Endothelial cell of umbilical vein (primary cell): Measurements from ENCODE around the gene SERPINI1. TPM values are rescaled to one million over a fixed set of nuclear protein-coding genes. Genes with fewer than 3 reads are reported as not detected.

Experiments used
- BruUV-seq: library from RNA; stranded (reverse); fragments of 400-500 nt; replicated peaks from 2 replicates; lab custom pipeline; 2021; lab: Mats Ljungman, UMichigan
- CTCF ChIA-PET: fragments of 300-600, 350-600 bp; sonication (Branson Sonifier 250); formaldehyde crosslinking; loops from one replicate; lab custom pipeline; 2021; ENCODE audit warnings: antibody characterized with exemption, inconsistent platforms; lab: Charles Lee
- POLR2A ChIA-PET: fragments of 300-600, 350-600 bp; sonication (Branson Sonifier 250); formaldehyde crosslinking; loops from one replicate; lab custom pipeline; 2021; ENCODE audit warnings: antibody characterized with exemption, inconsistent platforms; lab: Charles Lee
- DNase-seq: peaks from one replicate; pipeline ENCODE4 v3.0.0-alpha.2; 2011; ENCODE audit warnings: low read depth, low spot score
- FAIRE-seq: peaks from 2 replicates; lab custom pipeline; 2011; peaks lifted over from hg19 to GRCh38; lab: Jason Lieb, UNC
- H2AFZ ChIP-seq: 2 replicates; pipeline ENCODE4 v1.6.0; 2012; ENCODE audit warnings: low read depth, low read length, control low read depth, inconsistent platforms
- H3K27ac ChIP-seq: 2 replicates; pipeline ENCODE4 v1.5.1; 2011; ENCODE audit warnings: low read depth, mild to moderate bottlenecking, control low read depth, low read length, moderate library complexity; ENCODE audit not compliant: insufficient read depth
- H3K27me3 ChIP-seq, 2 experiments: 2 replicates each; pipeline versions ENCODE4 v1.6.0 to v1.6.1; 2011; ENCODE audit warnings: low read length in 2 of 2, mixed read lengths in 1 of 2; ENCODE audit not compliant: control insufficient read depth in 2 of 2, insufficient read depth in 2 of 2
- H3K36me3 ChIP-seq, 2 experiments: 2 replicates in 1 of 2; 3 replicates in 1 of 2; pipeline ENCODE4 v1.5.1; 2011; ENCODE audit warnings: low read length in 2 of 2, mild to moderate bottlenecking in 1 of 2, moderate library complexity in 1 of 2; ENCODE audit not compliant: control insufficient read depth in 2 of 2, insufficient read depth in 2 of 2; ENCODE audit errors: extremely low read depth in 1 of 2
- H3K4me1 ChIP-seq: 3 replicates; pipeline ENCODE4 v1.5.1; 2011; ENCODE audit warnings: mild to moderate bottlenecking, low read length; ENCODE audit not compliant: control insufficient read depth, insufficient read depth; ENCODE audit errors: extremely low read depth
- H3K4me2 ChIP-seq: 2 replicates; pipeline ENCODE4 v1.6.1; 2011; ENCODE audit warnings: low read length, control low read depth, mixed read lengths; ENCODE audit not compliant: insufficient read depth
- H3K4me3 ChIP-seq, 3 experiments: fragments of 200-600 bp in 1 of 3; sonication (generic), shearing (Covaris generic) in 1 of 3; replicated peaks in 1 of 3; 2 replicates each; pipeline ENCODE4 v1.5.1; 2011 to 2016; ENCODE audit warnings: control low read depth in 3 of 3, low read length in 3 of 3, mild to moderate bottlenecking in 2 of 3, inconsistent platforms in 1 of 3, low read depth in 1 of 3, moderate library complexity in 1 of 3; ENCODE audit not compliant: insufficient read depth in 1 of 3
- H3K79me2 ChIP-seq: 2 replicates; pipeline ENCODE4 v1.6.0; 2012; ENCODE audit warnings: low read length, inconsistent platforms; ENCODE audit not compliant: control insufficient read depth, insufficient read depth
- H3K9ac ChIP-seq: replicated peaks from 2 replicates; pipeline ENCODE3; 2011; ENCODE audit warnings: low read length, control low read depth; ENCODE audit not compliant: insufficient read depth; ENCODE audit errors: extremely low read depth
- H3K9me1 ChIP-seq: replicated peaks from 3 replicates; pipeline ENCODE4 v1.6.0; 2011; ENCODE audit warnings: mild to moderate bottlenecking, low read length; ENCODE audit not compliant: control insufficient read depth, insufficient read depth; ENCODE audit errors: extremely low read depth
- H3K9me3 ChIP-seq: replicated peaks from 2 replicates; pipeline ENCODE4 v1.5.1; 2012; ENCODE audit warnings: low read length, inconsistent platforms; ENCODE audit not compliant: control insufficient read depth, insufficient read depth
- H4K20me1 ChIP-seq: replicated peaks from 2 replicates; pipeline ENCODE3; 2011; ENCODE audit warnings: mild to moderate bottlenecking, low read length; ENCODE audit not compliant: control insufficient read depth, insufficient read depth; ENCODE audit errors: extremely low read depth
- EZH2 ChIP-seq: IDR thresholded peaks from 2 replicates; pipeline ENCODE4 v1.6.1; 2012; ENCODE audit warnings: borderline replicate concordance, low read depth, mild to moderate bottlenecking, moderate library complexity, low read length, inconsistent platforms; ENCODE audit not compliant: severe bottlenecking
- GATA2 ChIP-seq: IDR thresholded peaks from 2 replicates; pipeline ENCODE4 v1.7.0; 2011; ENCODE audit warnings: low read depth, mild to moderate bottlenecking, moderate library complexity, mixed read lengths, low read length; ENCODE audit not compliant: insufficient read length, insufficient read depth
- JUN ChIP-seq: IDR thresholded peaks from 2 replicates; pipeline ENCODE4 v1.6.1; 2011; ENCODE audit warnings: borderline replicate concordance, low read depth; ENCODE audit not compliant: insufficient read length, insufficient read depth
- POLR2A ChIP-seq: IDR thresholded peaks from 2 replicates; pipeline ENCODE4 v1.6.1; 2012; ENCODE audit warnings: low read depth, mild to moderate bottlenecking, control low read depth, low read length
- POLR2AphosphoS5 ChIP-seq: IDR thresholded peaks from 2 replicates; pipeline ENCODE4 v1.6.1; 2012; ENCODE audit warnings: low read depth, mild to moderate bottlenecking, control low read depth, low read length, moderate library complexity; ENCODE audit not compliant: insufficient read depth
- dilution Hi-C: fragments of 300-500 bp; cut with MboI; formaldehyde crosslinking; loops from one replicate; pipeline ENCODE4 v1.15.0; 2019; ENCODE audit warnings: low sequenced_read_pairs; ENCODE audit not compliant: extremely low pct_ligation_motif_present
- intact Hi-C: fragments of 100-400 bp; cut with micrococcal nuclease; formaldehyde crosslinking; loops from one replicate; pipeline ENCODE4 v1.10.0; 2022
- polyA plus RNA-seq, 4 experiments: library from polyadenylated mRNA; depleted of rRNA in 3 of 4; stranded (reverse) in 3 of 4; unstranded in 1 of 4; fragments of >200 nt; gene quantifications; 2 replicates each; pipeline versions ENCODE4 v1.2.1 to v1.2.3, GENCODE V29; 2011 to 2012; ENCODE audit warnings: missing spikeins in 1 of 4
- total RNA-seq: library from RNA; stranded (reverse); gene quantifications from 2 replicates; pipeline ENCODE4 v1.2.3, GENCODE V29; 2021
- TF ChIP-seq, protein P1 (sequence below), 2 donors: IDR thresholded peaks; 1 replicate in 1 of 2; 2 replicates in 1 of 2; pipeline ENCODE4 v1.5.1; 2011; ENCODE audit warnings: low read length in 2 of 2, mild to moderate bottlenecking in 2 of 2, moderate library complexity in 2 of 2, control low read depth in 1 of 2, inconsistent platforms in 1 of 2, low read depth in 1 of 2; ENCODE audit not compliant: insufficient read depth in 1 of 2; ENCODE audit errors: extremely low read depth in 1 of 2
- TF ChIP-seq, protein P2 (sequence below): IDR thresholded peaks from 2 replicates; pipeline ENCODE4 v1.6.1; 2011; ENCODE audit not compliant: insufficient read depth, insufficient read length

Gene SERPINI1
- total and polyA plus RNA-seq, 2 donors (not counting 3 experiments of a cell fraction or from before 2014, with no cell fraction given), result 0.22 to 0.28 TPM

DNA sequence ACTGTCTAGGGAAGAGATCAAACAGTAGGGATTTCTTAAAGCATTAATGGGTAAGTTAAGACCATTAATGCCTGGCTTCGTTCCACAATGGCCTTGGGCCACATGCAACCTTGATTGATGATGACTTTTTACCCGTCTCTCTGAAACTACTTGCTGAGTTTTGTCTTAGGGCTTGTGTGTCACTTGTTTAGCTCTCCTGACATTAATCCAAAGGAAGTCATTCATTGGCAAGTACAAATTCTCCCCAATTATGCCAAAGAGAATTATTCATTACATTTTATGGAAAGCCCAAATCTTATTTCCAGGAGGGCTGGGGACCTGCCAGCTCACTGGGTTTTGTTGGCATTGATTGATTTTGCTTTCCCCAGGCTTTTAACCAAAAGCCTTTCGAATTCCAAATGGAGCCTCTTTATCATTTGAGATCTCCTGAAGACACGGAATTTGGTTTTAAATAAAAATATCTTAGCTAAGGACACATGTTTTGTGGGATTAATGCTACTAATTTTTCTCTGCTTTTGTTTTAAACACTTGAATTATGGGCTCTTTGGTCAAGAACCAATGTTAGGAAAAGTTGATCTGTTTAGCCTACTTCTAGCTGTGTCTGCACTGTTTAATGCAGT is 40.7 kb downstream of the SERPINI1 start:
- intact Hi-C loops, result no loop called here

More for the DNA sequence above, 40.7 kb downstream of the SERPINI1 start:
- Histone ChIP-seq H3K27ac (no peak overlapping the region), H4K20me1 (no peaks in the 10 kb centered on the region), H2AFZ (no peak overlapping the region), H3K9me3 (no peaks in the 10 kb centered on the region), H3K36me3 (no peaks in the 10 kb centered on the region), H3K4me2 (no peak overlapping the region), H3K9ac (no peak overlapping the region), H3K4me3 (no peak overlapping the region), H3K9me1 (no peaks in the 10 kb centered on the region), H3K27me3 (no peaks in the 10 kb centered on the region), H3K79me2 (no peaks in the 10 kb centered on the region), H3K4me1 (no peaks in the 10 kb centered on the region)
- no TSS peak for BruUV-seq
- TF ChIP-seq EZH2 (no peak), POLR2AphosphoS5 (no peak), POLR2A (no peak), GATA2 (no peak), JUN (no peak)
- TF ChIP-seq, protein P1, sequence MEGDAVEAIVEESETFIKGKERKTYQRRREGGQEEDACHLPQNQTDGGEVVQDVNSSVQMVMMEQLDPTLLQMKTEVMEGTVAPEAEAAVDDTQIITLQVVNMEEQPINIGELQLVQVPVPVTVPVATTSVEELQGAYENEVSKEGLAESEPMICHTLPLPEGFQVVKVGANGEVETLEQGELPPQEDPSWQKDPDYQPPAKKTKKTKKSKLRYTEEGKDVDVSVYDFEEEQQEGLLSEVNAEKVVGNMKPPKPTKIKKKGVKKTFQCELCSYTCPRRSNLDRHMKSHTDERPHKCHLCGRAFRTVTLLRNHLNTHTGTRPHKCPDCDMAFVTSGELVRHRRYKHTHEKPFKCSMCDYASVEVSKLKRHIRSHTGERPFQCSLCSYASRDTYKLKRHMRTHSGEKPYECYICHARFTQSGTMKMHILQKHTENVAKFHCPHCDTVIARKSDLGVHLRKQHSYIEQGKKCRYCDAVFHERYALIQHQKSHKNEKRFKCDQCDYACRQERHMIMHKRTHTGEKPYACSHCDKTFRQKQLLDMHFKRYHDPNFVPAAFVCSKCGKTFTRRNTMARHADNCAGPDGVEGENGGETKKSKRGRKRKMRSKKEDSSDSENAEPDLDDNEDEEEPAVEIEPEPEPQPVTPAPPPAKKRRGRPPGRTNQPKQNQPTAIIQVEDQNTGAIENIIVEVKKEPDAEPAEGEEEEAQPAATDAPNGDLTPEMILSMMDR (IDR thresholded peaks at IDR 0.05; ENCODE audit: extremely low read depth in 1 of 2, insufficient read depth in 1 of 2, low read depth in 1 of 2, low read length in 2 of 2), result no peak
- TF ChIP-seq, protein P2, sequence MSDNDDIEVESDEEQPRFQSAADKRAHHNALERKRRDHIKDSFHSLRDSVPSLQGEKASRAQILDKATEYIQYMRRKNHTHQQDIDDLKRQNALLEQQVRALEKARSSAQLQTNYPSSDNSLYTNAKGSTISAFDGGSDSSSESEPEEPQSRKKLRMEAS, result no peak
- CTCF ChIA-PET, result interaction anchor here (1.5 kb wide), 1 partner anchor 28 kb away, joined by 3 read pairs; no protein-coding TSS in a partner anchor
- POLR2A ChIA-PET, result no interaction called here
- DNase-seq (no peak), FAIRE-seq (no peak)
- dilution Hi-C loops, result no loop called here
